IPS-18a (cell line): Measurements from ENCODE around the gene TFAP2A.
A peak's percentile ranks its signal among the peaks of the same experiment; 100 is the strongest.

Source experiments
- H3K27ac ChIP-seq: one replicate; pipeline ENCODE4 v1.5.1; 2013; ENCODE audit warnings: low read length
- H3K27me3 ChIP-seq: one replicate; pipeline ENCODE4 v1.6.1; 2013; ENCODE audit warnings: mild to moderate bottlenecking, low read length; ENCODE audit not compliant: control insufficient read depth, insufficient read depth
- H3K36me3 ChIP-seq: one replicate; pipeline ENCODE4 v1.6.1; 2013; ENCODE audit warnings: low read depth, low read length; ENCODE audit not compliant: control insufficient read depth
- H3K4me1 ChIP-seq: one replicate; pipeline ENCODE4 v1.6.1; 2013; ENCODE audit warnings: low read depth, low read length; ENCODE audit not compliant: control insufficient read depth
- H3K4me3 ChIP-seq: one replicate; pipeline ENCODE4 v1.5.1; 2013; ENCODE audit warnings: low read length
- H3K9ac ChIP-seq: one replicate; pipeline ENCODE4 v1.6.1; 2013; ENCODE audit warnings: mild to moderate bottlenecking, low read length, moderate library complexity
- H3K9me3 ChIP-seq: one replicate; pipeline ENCODE4 v1.6.1; 2013; ENCODE audit warnings: low read depth, low read length; ENCODE audit not compliant: control insufficient read depth

Gene TFAP2A

DNA sequence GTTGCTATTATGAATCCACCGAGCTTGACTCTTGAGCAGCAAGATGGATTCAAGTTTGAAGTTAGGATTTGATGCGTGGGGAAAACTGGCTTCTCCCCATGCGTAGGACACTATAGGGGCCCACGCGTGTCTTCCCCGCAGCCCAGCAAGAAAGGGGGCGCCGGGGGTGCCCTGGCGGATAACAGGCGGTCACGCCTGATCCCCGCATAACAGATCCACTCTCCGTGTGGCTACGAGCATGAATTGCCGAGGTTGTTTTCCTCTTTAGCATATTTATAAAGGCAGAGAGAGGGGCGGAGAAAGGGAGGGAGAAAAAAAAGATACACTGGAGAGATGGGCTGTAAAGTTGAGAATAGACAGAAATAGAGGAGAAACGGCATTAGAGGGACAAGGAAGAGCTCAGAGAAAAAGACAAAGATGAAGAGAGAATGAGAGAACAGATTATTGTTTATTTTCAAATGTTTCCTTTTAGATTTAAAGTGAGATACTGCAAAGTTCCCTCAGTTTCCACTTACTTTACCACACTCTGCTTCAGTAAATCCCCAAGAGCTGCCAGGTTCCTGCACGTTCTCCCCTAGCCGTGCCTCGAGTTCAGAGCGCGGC lies 32.0 kb downstream of the TFAP2A start:
- no peak overlapping the region for H3K4me3 ChIP-seq
- H3K36me3 ChIP-seq = no peaks in the 10 kb centered on the region
- H3K27ac ChIP-seq = no peak overlapping the region
- H3K4me1 ChIP-seq = peaks cover 21% of the 10 kb centered on the region
- H3K27me3 ChIP-seq = peaks cover 94% of the 10 kb centered on the region
- no peaks in the 10 kb centered on the region for H3K9me3 ChIP-seq
- H3K9ac ChIP-seq = no peak overlapping the region

DNA sequence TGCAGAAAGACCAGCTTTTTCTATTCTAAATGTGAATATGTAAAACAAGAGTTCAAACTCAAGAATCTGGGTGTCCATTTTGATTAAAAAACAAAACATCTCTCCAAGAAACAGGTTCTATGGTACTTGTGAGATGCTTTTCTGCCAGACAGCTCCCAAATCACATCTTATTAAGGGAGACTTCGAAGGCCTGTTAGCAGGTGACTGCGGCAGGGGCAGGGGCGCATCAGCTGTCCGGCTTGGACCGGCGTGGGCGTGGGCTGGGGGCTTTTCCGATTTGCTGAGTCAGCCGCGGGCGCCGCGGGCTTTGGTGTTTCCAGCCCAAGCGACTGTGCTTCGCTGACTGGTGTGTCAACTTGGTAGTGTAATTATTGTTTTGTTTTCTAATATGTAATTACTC lies 32.6 kb downstream of the TFAP2A start:
- H3K9me3 ChIP-seq = no peaks in the 10 kb centered on the region
- H3K27me3 ChIP-seq = peaks cover 94% of the 10 kb centered on the region
- H3K4me3 ChIP-seq = no peak overlapping the region
- H3K27ac ChIP-seq = no peak overlapping the region
- H3K9ac ChIP-seq = no peak overlapping the region
- peaks cover 21% of the 10 kb centered on the region for H3K4me1 ChIP-seq
- H3K36me3 ChIP-seq = no peaks in the 10 kb centered on the region

DNA sequence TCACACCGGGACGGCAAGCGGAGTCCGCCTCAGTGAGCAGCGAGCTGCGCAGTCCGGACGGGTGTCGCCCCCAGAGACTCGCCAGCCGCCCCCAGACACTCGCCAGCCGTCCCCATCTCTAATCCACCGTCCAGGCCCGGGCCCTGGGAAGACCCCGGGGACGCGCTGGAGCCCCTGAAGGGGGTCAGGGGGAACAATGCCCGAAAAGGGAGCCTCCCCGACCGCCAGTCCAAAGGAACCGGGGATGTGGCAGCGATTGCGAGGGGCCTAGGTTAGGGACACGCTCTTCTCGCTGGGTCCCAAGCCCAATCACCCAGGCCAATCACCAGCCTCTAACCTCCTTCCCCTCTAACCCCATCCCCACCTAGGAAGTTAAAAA lies 33.1 kb downstream of the TFAP2A start:
- Histone ChIP-seq H3K9me3 (no peaks in the 10 kb centered on the region), H3K4me3 (peak overlapping the region; percentile 14), H3K4me1 (peaks cover 20% of the 10 kb centered on the region), H3K27ac (no peak overlapping the region), H3K27me3 (peaks cover 90% of the 10 kb centered on the region), H3K36me3 (no peaks in the 10 kb centered on the region), H3K9ac (no peak overlapping the region)

DNA sequence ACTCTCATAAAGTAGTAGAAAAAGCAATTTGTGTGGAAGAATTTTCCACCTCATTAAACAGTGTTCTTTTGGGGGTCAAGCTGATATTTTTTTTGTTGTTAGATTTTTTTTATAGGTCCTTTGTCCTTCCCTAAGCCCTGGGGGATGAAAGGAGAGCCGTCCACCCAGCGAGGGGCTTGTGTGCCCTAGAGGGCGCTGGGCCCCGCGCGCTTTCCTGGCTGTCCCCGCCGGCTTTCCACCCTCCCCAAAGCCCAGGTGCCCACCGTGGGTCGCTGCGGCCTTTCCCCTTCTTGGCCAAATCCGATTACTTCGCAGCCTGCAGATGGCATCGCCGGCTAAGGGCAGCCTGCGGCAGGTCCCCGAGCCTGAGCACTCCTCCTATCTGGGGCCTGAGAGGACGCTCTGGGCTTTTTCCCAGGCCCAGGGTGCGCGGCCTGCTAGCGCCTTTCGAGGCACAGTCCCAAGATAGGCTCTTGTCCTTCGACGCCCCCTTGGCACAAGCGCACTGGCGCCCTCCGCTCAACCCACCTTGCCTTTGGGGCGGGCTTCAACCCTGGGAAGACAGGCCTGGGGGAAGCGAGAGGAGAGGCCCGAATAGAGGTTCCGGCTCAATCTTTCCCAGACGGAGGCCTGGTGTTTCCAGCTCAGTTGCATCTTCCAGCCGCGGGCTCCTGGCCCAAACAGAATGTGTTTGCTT lies 33.6 kb downstream of the TFAP2A start:
- Histone ChIP-seq H3K9me3 (no peaks in the 10 kb centered on the region), H3K27ac (no peak overlapping the region), H3K9ac (no peak overlapping the region), H3K4me1 (peaks cover 15% of the 10 kb centered on the region), H3K36me3 (no peaks in the 10 kb centered on the region), H3K27me3 (peaks cover 85% of the 10 kb centered on the region), H3K4me3 (peak overlapping the region; percentile 14)

DNA sequence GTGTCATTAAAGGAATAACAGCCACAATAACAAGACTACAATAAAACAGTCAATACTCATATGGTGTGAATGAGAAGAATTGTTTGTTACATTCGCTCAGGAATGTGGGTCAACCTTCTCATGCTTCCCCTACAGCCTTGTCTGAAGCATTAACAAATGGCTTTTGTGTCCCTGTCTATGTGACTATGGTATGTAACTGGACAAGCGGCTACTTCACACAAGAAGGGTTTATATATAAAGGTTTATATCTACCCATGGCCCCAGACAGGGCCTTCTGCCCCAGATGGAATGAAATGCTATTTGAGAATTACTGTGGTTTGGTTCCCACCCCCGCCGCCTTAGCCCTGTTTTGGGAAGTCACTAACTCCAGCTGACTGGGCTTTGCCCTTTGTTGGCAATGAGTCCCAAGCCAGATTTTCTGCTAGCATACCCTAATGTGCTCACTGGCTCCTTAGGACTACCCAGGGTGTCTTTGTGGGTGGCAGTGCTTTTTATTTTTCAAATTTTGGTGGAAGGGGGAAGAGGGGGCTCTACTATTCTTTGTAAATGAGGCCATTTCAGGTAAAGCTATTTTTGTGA lies 39.4 kb downstream of the TFAP2A start:
- Histone ChIP-seq H3K9me3 (no peaks in the 10 kb centered on the region), H3K27ac (no peak overlapping the region), H3K4me3 (no peak overlapping the region), H3K36me3 (no peaks in the 10 kb centered on the region), H3K9ac (no peak overlapping the region), H3K27me3 (peaks cover 39% of the 10 kb centered on the region), H3K4me1 (peaks cover 3% of the 10 kb centered on the region)

DNA sequence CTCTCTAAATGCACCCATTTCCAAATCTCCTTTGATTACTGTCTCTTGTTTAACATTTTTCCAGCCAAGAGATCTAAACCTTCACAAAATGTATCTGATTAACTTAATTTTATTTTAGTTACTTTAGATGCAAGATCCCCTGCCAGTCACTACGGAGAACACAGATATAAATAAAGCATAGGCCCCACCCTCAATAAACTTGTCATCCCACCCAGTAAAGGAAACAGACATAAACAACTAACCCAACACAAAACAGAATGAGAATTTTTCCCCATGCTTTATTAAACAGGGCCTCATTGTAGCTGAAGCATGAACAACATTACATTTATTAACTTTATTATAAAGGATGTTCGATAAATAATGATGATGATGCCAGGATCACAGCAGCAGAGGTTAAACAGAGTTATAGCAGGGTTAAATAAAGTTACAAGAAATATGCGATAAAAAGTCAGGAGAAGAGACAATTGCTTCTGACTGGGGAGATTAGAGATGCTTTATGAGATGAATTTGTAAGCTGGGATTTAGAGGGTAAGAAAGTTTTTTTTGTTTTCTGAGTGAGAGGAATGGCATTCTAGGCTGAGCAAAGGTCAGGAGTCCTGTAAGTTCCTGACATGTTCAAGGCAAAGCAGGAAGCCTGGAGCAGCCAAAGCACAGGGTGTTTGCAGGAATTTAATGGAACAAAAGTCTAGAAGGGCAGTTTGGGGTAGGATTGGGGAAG lies 41.1 kb downstream of the TFAP2A start:
- Histone ChIP-seq H3K4me3 (no peak overlapping the region), H3K27ac (no peak overlapping the region), H3K9me3 (no peaks in the 10 kb centered on the region), H3K36me3 (no peaks in the 10 kb centered on the region), H3K4me1 (peaks cover 3% of the 10 kb centered on the region), H3K27me3 (peaks cover 27% of the 10 kb centered on the region), H3K9ac (no peak overlapping the region)

DNA sequence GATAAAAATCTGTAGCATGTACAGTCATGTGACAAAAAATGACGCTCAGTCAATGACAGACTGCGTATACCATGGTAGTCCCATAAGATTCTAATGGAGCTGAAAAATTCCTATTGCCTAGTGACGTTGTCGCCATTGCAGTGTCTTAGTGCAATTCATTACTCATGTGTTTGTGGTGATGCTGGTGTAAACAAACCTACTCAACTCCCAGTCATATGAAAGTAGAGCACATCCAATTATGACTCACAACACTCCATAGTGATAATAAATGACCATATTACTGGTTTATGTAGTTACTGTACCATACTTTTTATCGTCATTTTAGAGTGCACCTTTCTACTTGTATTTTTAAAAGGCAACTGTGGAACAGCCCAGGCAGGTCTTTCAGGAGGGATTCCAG lies 45.0 kb downstream of the TFAP2A start:
- H3K27me3 ChIP-seq = no peaks in the 10 kb centered on the region
- no peak overlapping the region for H3K9ac ChIP-seq
- no peak overlapping the region for H3K4me3 ChIP-seq
- no peaks in the 10 kb centered on the region for H3K9me3 ChIP-seq
- H3K27ac ChIP-seq = no peak overlapping the region
- H3K4me1 ChIP-seq = no peaks in the 10 kb centered on the region
- no peaks in the 10 kb centered on the region for H3K36me3 ChIP-seq

DNA sequence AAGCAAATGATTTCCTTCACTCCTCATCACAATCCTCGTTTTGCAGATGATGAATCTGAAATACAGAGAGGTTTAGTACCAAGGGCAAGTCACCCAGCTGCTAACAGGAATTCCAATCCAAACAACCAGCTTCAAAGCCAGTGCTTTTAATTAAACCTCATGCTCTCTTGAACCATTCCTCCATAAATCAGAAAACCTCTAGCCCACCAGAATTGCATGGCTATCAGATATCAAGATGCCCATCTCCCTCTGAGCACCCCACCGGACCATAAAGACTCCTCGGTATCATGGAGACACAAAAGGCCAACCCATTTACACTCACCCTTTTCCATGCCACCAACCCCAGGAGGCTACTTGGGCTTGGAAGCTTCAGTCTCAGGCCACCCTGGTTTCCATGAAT lies 46.0 kb downstream of the TFAP2A start:
- H3K4me1 ChIP-seq = no peaks in the 10 kb centered on the region
- no peaks in the 10 kb centered on the region for H3K9me3 ChIP-seq
- no peaks in the 10 kb centered on the region for H3K27me3 ChIP-seq
- H3K4me3 ChIP-seq = no peak overlapping the region
- no peaks in the 10 kb centered on the region for H3K36me3 ChIP-seq
- H3K9ac ChIP-seq = no peak overlapping the region
- H3K27ac ChIP-seq = no peak overlapping the region

DNA sequence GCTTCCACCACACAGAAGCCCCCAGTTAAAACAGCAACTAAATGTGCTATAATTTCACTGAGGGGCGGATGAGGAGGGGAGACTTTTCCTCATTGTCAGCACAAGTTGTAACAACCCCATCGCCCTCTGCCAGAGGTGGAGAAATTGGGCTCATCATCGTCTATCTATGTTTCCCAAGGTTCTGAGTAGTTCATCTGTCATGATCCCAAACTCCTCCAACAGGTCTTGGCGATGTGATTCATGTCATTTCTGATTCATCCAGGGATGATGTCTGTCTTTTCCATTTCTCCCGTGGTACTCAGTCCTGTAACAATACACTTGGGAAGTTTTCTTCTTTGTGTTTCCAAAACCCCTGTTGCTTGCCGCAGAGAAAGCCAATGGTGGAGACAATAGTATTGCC lies 51.0 kb downstream of the TFAP2A start:
- no peak overlapping the region for H3K9ac ChIP-seq
- no peaks in the 10 kb centered on the region for H3K36me3 ChIP-seq
- no peaks in the 10 kb centered on the region for H3K27me3 ChIP-seq
- H3K9me3 ChIP-seq = no peaks in the 10 kb centered on the region
- no peak overlapping the region for H3K27ac ChIP-seq
- H3K4me1 ChIP-seq = no peaks in the 10 kb centered on the region
- no peak overlapping the region for H3K4me3 ChIP-seq

DNA sequence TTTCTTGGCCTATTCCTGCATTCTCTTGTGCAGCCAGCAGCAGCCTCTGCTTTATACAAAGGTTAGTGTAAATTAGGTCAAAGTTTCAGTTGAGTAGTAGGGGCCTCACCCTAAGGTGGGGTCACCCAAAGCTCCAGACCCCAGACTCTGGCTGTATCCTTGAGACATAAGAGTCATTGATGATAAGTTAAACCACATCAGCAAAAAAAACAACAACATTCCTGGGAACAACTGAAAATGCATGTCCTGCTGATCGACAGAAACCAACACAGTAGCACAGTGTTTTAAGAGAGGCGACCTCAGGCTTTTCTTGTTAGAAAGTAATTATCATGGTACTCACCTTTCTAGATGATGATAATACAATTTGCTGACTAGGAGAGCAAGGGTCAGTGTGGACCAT lies 52.6 kb downstream of the TFAP2A start:
- no peaks in the 10 kb centered on the region for H3K27me3 ChIP-seq
- H3K9ac ChIP-seq = no peak overlapping the region
- H3K27ac ChIP-seq = no peak overlapping the region
- no peaks in the 10 kb centered on the region for H3K36me3 ChIP-seq
- no peaks in the 10 kb centered on the region for H3K9me3 ChIP-seq
- H3K4me1 ChIP-seq = no peaks in the 10 kb centered on the region
- no peak overlapping the region for H3K4me3 ChIP-seq

DNA sequence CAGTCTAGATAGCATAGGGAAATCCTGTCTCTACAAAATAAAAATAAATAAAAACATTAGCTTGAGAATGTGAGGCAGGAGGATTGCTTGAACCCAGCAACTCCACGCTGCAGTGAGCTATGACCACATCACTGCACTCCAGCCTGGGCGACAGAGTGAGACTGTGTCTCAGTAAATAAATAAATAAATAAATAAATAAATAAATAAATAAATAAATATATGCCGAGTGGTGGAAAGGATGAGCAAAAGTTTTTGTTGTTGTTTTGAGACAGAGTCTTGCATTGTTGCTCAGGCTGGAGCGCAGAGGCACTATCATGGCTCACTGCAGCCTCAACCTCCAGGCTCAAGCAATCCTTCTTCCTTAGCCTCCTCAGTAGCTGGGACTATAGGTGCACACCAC lies 53.4 kb downstream of the TFAP2A start:
- Histone ChIP-seq H3K36me3 (no peaks in the 10 kb centered on the region), H3K4me3 (no peak overlapping the region), H3K9ac (no peak overlapping the region), H3K27me3 (no peaks in the 10 kb centered on the region), H3K9me3 (no peaks in the 10 kb centered on the region), H3K4me1 (no peaks in the 10 kb centered on the region), H3K27ac (no peak overlapping the region)
